Activated naive CD4-positive, alpha-beta T cell treated with anti-CD3 and anti-CD28 coated beads, Interleukin-2, amount 10 ng/mL, durations not matched to agents 7 days and 5 days (primary cell): ENCODE data around the gene PRICKLE2.

Experiments used
- CTCF ChIA-PET: fragments of 350-600 bp; sonication (Branson Sonifier 250); formaldehyde crosslinking; loops from one replicate; lab custom pipeline; 2021; ENCODE audit warnings: antibody characterized with exemption; lab: Charles Lee
- DNase-seq: peaks from one replicate; pipeline ENCODE4 v3.0.0-alpha.2; 2020
- H3K27ac Mint-ChIP-seq: one replicate; pipeline ENCODE4 v1.8.0; 2021; ENCODE audit warnings: mild to moderate bottlenecking, moderate library complexity, mixed read lengths
- H3K27me3 Mint-ChIP-seq: one replicate; pipeline ENCODE4 v1.8.0; 2021; ENCODE audit warnings: mild to moderate bottlenecking, mixed read lengths
- H3K36me3 Mint-ChIP-seq: one replicate; pipeline ENCODE4 v1.8.0; 2021; ENCODE audit warnings: mixed read lengths
- H3K4me1 Mint-ChIP-seq: one replicate; pipeline ENCODE4 v1.8.0; 2021; ENCODE audit warnings: mixed read lengths
- H3K4me3 Mint-ChIP-seq: one replicate; pipeline ENCODE4 v1.8.0; 2021; ENCODE audit warnings: mild to moderate bottlenecking, moderate library complexity, mixed read lengths
- H3K9me3 Mint-ChIP-seq: one replicate; pipeline ENCODE4 v1.8.0; 2021; ENCODE audit warnings: mixed read lengths

PRICKLE2 gene

DNA sequence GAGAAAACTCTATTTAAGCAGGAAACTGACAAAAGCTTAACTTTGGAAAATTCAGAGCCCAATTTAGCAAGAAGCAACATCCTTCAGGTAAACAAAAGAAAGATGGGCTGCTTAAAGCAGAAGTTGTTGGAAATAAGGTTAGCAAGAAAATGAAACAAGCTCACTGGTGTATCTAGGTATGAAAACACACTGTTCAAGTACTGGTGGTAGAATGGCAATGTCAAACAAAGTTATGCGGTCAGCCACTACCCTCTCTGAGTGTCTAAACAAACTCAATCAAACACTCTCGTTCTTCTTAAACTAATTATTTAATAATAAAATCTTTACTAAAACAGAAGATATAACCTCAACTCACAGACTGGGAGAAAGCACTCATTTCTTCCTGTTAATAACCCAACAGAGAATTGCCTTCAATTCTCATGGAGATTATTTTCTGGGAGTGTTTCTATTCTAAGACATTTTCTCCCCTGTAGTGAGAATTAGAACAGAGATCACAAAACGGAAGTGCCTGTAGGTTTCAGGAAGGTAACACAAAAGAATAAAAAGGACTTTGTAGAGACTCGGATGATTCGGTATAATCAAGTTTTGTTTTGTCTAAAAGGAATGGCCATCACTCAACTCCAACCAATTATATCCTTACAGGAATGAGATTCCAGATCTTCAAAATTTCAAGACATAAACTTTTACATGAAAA is 28.9 kb downstream of the PRICKLE2 start:
- H3K4me1 Mint-ChIP-seq: no peaks in the 10 kb centered on the region
- no peaks in the 10 kb centered on the region for H3K36me3 Mint-ChIP-seq
- H3K4me3 Mint-ChIP-seq: no peak overlapping the region
- no peak for DNase-seq
- CTCF ChIA-PET: no interaction called here
- H3K9me3 Mint-ChIP-seq: no peaks in the 10 kb centered on the region
- H3K27ac Mint-ChIP-seq: no peak overlapping the region
- no peaks in the 10 kb centered on the region for H3K27me3 Mint-ChIP-seq

- Mint-ChIP-seq H3K4me1 (no peaks in the 10 kb centered on the region), H3K27me3 (no peaks in the 10 kb centered on the region), H3K27ac (no peak overlapping the region), H3K4me3 (no peak overlapping the region), H3K9me3 (no peaks in the 10 kb centered on the region), H3K36me3 (no peaks in the 10 kb centered on the region)
- no peak for DNase-seq
- CTCF ChIA-PET: no interaction called here
Measured at GRCh38 chr3:64195789-64196188, 29.5 kb downstream of the PRICKLE2 start.

- H3K9me3 Mint-ChIP-seq: no peaks in the 10 kb centered on the region
- CTCF ChIA-PET: no interaction called here
- no peaks in the 10 kb centered on the region for H3K4me1 Mint-ChIP-seq
- no peaks in the 10 kb centered on the region for H3K27me3 Mint-ChIP-seq
- no peaks in the 10 kb centered on the region for H3K36me3 Mint-ChIP-seq
- no peak overlapping the region for H3K27ac Mint-ChIP-seq
- no peak for DNase-seq
- no peak overlapping the region for H3K4me3 Mint-ChIP-seq
Measured at GRCh38 chr3:64191822-64192221, 33.4 kb downstream of the PRICKLE2 start.

- DNase-seq: no peak
- CTCF ChIA-PET: no interaction called here
- no peak overlapping the region for H3K27ac Mint-ChIP-seq
Measured at GRCh38 chr3:64190517-64191515, 34.5 kb downstream of the PRICKLE2 start.

GRCh38 chr3:64188810-64189560 is 36.3 kb downstream of the PRICKLE2 start:
- no peaks in the 10 kb centered on the region for H3K4me1 Mint-ChIP-seq
- CTCF ChIA-PET: no interaction called here
- no peak overlapping the region for H3K27ac Mint-ChIP-seq
- no peaks in the 10 kb centered on the region for H3K9me3 Mint-ChIP-seq
- H3K4me3 Mint-ChIP-seq: no peak overlapping the region
- no peak for DNase-seq
- H3K36me3 Mint-ChIP-seq: no peaks in the 10 kb centered on the region
- no peaks in the 10 kb centered on the region for H3K27me3 Mint-ChIP-seq

More at GRCh38 chr3:64190517-64191515, 34.5 kb downstream of the PRICKLE2 start:
- H3K4me1 Mint-ChIP-seq: no peaks in the 10 kb centered on the region
- no peaks in the 10 kb centered on the region for H3K9me3 Mint-ChIP-seq
- H3K4me3 Mint-ChIP-seq: no peak overlapping the region
- no peaks in the 10 kb centered on the region for H3K36me3 Mint-ChIP-seq
- no peaks in the 10 kb centered on the region for H3K27me3 Mint-ChIP-seq

GRCh38 chr3:64187065-64187959 is 38.0 kb downstream of the PRICKLE2 start:
- H3K4me3 Mint-ChIP-seq: no peak overlapping the region
- no peaks in the 10 kb centered on the region for H3K9me3 Mint-ChIP-seq
- H3K36me3 Mint-ChIP-seq: no peaks in the 10 kb centered on the region
- peaks cover 2% of the 10 kb centered on the region for H3K27me3 Mint-ChIP-seq
- CTCF ChIA-PET: no interaction called here
- no peak for DNase-seq
- H3K4me1 Mint-ChIP-seq: no peaks in the 10 kb centered on the region
- H3K27ac Mint-ChIP-seq: no peak overlapping the region

DNA sequence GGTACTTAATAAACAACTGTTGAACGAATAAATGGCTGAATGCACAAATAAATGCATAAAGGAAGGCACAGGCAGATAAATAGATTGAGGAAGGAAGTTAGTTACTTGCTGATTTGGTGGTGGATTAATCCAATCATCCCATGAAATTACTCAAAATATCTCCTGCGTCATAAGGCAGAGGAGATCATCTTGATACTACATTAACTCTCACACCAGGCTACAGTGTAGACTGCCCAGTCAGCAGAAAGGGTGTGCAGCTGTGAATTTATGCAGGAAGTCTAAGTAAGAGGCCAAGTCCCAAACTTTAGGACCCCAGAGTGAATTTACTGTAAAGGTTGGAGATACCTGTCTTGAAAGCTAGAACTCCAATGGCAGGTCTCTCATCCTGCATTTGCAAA is 38.6 kb downstream of the PRICKLE2 start:
- no peaks in the 10 kb centered on the region for H3K4me1 Mint-ChIP-seq
- no peaks in the 10 kb centered on the region for H3K9me3 Mint-ChIP-seq
- H3K27me3 Mint-ChIP-seq: peaks cover 5% of the 10 kb centered on the region
- CTCF ChIA-PET: no interaction called here
- DNase-seq: no peak
- no peak overlapping the region for H3K4me3 Mint-ChIP-seq
- H3K36me3 Mint-ChIP-seq: no peaks in the 10 kb centered on the region
- no peak overlapping the region for H3K27ac Mint-ChIP-seq

DNA sequence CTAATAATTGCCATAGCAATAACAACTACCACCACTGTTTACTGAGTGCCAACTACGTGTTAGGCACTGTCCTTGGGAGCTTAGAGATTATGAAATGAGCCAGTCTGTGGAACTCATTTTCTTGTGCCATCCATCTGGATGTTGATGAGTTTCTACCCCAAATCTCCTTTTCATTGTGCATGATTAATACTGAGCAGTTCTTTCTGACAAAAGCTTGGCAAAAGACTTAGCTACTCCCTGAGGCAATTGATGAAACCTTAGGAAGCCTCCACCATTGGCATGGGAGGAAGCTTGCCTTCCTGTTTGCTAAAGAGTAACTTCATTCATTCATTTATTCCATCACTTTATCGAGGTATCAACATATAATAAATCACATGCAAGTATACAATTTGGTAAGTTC is 39.8 kb downstream of the PRICKLE2 start:
- CTCF ChIA-PET: no interaction called here
- no peaks in the 10 kb centered on the region for H3K9me3 Mint-ChIP-seq
- H3K36me3 Mint-ChIP-seq: no peaks in the 10 kb centered on the region
- no peak for DNase-seq
- no peaks in the 10 kb centered on the region for H3K4me1 Mint-ChIP-seq
- peaks cover 5% of the 10 kb centered on the region for H3K27me3 Mint-ChIP-seq
- no peak overlapping the region for H3K4me3 Mint-ChIP-seq
- H3K27ac Mint-ChIP-seq: no peak overlapping the region

GRCh38 chr3:64184621-64185020 is 40.6 kb downstream of the PRICKLE2 start:
- no peak for DNase-seq
- Mint-ChIP-seq H3K27me3 (peaks cover 5% of the 10 kb centered on the region), H3K27ac (no peak overlapping the region), H3K9me3 (no peaks in the 10 kb centered on the region), H3K36me3 (no peaks in the 10 kb centered on the region), H3K4me1 (no peaks in the 10 kb centered on the region), H3K4me3 (no peak overlapping the region)
- CTCF ChIA-PET: no interaction called here

GRCh38 chr3:64179860-64180259 is 45.4 kb downstream of the PRICKLE2 start:
- Mint-ChIP-seq H3K36me3 (no peaks in the 10 kb centered on the region), H3K9me3 (no peaks in the 10 kb centered on the region), H3K27me3 (peaks cover 5% of the 10 kb centered on the region), H3K4me3 (no peak overlapping the region), H3K27ac (no peak overlapping the region), H3K4me1 (no peaks in the 10 kb centered on the region)
- CTCF ChIA-PET: no interaction called here
- no peak for DNase-seq

GRCh38 chr3:64179249-64179648 is 46.0 kb downstream of the PRICKLE2 start:
- Mint-ChIP-seq H3K27me3 (peaks cover 5% of the 10 kb centered on the region), H3K9me3 (no peaks in the 10 kb centered on the region), H3K4me3 (no peak overlapping the region), H3K27ac (no peak overlapping the region), H3K4me1 (no peaks in the 10 kb centered on the region), H3K36me3 (no peaks in the 10 kb centered on the region)
- no peak for DNase-seq
- CTCF ChIA-PET: no interaction called here

- H3K9me3 Mint-ChIP-seq: no peaks in the 10 kb centered on the region
- H3K4me3 Mint-ChIP-seq: no peak overlapping the region
- peaks cover 5% of the 10 kb centered on the region for H3K27me3 Mint-ChIP-seq
- H3K27ac Mint-ChIP-seq: no peak overlapping the region
- no peaks in the 10 kb centered on the region for H3K4me1 Mint-ChIP-seq
- no peak for DNase-seq
- CTCF ChIA-PET: no interaction called here
- H3K36me3 Mint-ChIP-seq: no peaks in the 10 kb centered on the region
Measured at GRCh38 chr3:64178419-64178818, 46.8 kb downstream of the PRICKLE2 start.

- Mint-ChIP-seq H3K27ac (no peak overlapping the region), H3K27me3 (no peaks in the 10 kb centered on the region), H3K4me1 (no peaks in the 10 kb centered on the region), H3K36me3 (no peaks in the 10 kb centered on the region), H3K9me3 (no peaks in the 10 kb centered on the region), H3K4me3 (no peak overlapping the region)
- DNase-seq: no peak
- CTCF ChIA-PET: no interaction called here
Measured at GRCh38 chr3:64176461-64176996, 48.7 kb downstream of the PRICKLE2 start.
